Keratinocyte (primary cell): Measurements from ENCODE around the gene PRIMPOL. TPM values are rescaled to one million over a fixed set of nuclear protein-coding genes. Genes with fewer than 3 reads are reported as not detected.

Source experiments
- DNase-seq: peaks from one replicate; pipeline ENCODE4 v3.0.0-alpha.2; 2011; ENCODE audit warnings: low read depth, missing footprints, low spot score
- FAIRE-seq: peaks from 2 replicates; lab custom pipeline; 2011; peaks lifted over from hg19 to GRCh38; lab: Jason Lieb, UNC
- H2AFZ ChIP-seq: 2 replicates; pipeline ENCODE4 v1.6.0; 2012; ENCODE audit warnings: low read length, control low read depth, inconsistent platforms; ENCODE audit not compliant: control insufficient read depth
- H3K27ac ChIP-seq: 2 replicates; pipeline ENCODE4 v1.5.1; 2011; ENCODE audit warnings: low read length; ENCODE audit not compliant: control insufficient read depth, insufficient read depth
- H3K27me3 ChIP-seq: 3 replicates; pipeline ENCODE4 v1.6.0; 2011; ENCODE audit warnings: low read length; ENCODE audit not compliant: control insufficient read depth, insufficient read depth; ENCODE audit errors: extremely low read depth
- H3K36me3 ChIP-seq, 2 experiments: 2 replicates in 1 of 2; 3 replicates in 1 of 2; pipeline ENCODE4 v1.5.1; 2011; ENCODE audit warnings: low read length in 2 of 2, mild to moderate bottlenecking in 1 of 2; ENCODE audit not compliant: control insufficient read depth in 2 of 2, insufficient read depth in 2 of 2; ENCODE audit errors: extremely low read depth in 1 of 2
- H3K4me1 ChIP-seq: 3 replicates; pipeline ENCODE4 v1.5.1; 2011; ENCODE audit warnings: low read length; ENCODE audit not compliant: control insufficient read depth, insufficient read depth; ENCODE audit errors: extremely low read depth
- H3K4me2 ChIP-seq: 3 replicates; pipeline ENCODE4 v1.6.0; 2011; ENCODE audit warnings: low read depth, low read length; ENCODE audit not compliant: control insufficient read depth, insufficient read depth; ENCODE audit errors: extremely low read depth
- H3K4me3 ChIP-seq, 3 experiments: fragments of 200-600 bp in 1 of 3; sonication (generic) in 1 of 3; 2 replicates in 2 of 3; 3 replicates in 1 of 3; pipeline ENCODE4 v1.5.1; 2011 to 2016; ENCODE audit warnings: low read length in 3 of 3, mild to moderate bottlenecking in 3 of 3, control low read depth in 2 of 3, inconsistent platforms in 1 of 3, low read depth in 1 of 3, mixed read lengths in 1 of 3, mixed run types in 1 of 3, moderate library complexity in 1 of 3; ENCODE audit not compliant: control insufficient read depth in 2 of 3, insufficient read depth in 2 of 3; ENCODE audit errors: extremely low read depth in 1 of 3
- H3K79me2 ChIP-seq: 2 replicates; pipeline ENCODE4 v1.6.0; 2012; ENCODE audit warnings: low read length; ENCODE audit not compliant: control insufficient read depth, insufficient read depth
- H3K9ac ChIP-seq: 3 replicates; pipeline ENCODE4 v1.6.0; 2011; ENCODE audit warnings: low read length; ENCODE audit not compliant: control insufficient read depth, insufficient read depth; ENCODE audit errors: extremely low read depth
- H3K9me1 ChIP-seq: 3 replicates; pipeline ENCODE4 v1.6.0; 2011; ENCODE audit warnings: low read length; ENCODE audit not compliant: control insufficient read depth, insufficient read depth; ENCODE audit errors: extremely low read depth
- H3K9me3 ChIP-seq: 2 replicates; pipeline ENCODE4 v1.5.1; 2012; ENCODE audit warnings: low read depth, low read length; ENCODE audit not compliant: control insufficient read depth
- H4K20me1 ChIP-seq: 3 replicates; pipeline ENCODE4 v1.6.0; 2011; ENCODE audit warnings: low read length; ENCODE audit not compliant: control insufficient read depth, insufficient read depth; ENCODE audit errors: extremely low read depth
- CTCF ChIP-seq, 3 experiments: IDR thresholded peaks in 1 of 3; conservative IDR thresholded peaks in 1 of 3; optimal IDR thresholded peaks in 1 of 3; 2 replicates in 2 of 3; 3 replicates in 1 of 3; pipeline versions ENCODE3 to v1.5.1; 2011; ENCODE audit warnings: low read length in 3 of 3, mild to moderate bottlenecking in 3 of 3, moderate library complexity in 2 of 3, control low read depth in 1 of 3, inconsistent platforms in 1 of 3; ENCODE audit not compliant: insufficient read depth in 2 of 3; ENCODE audit errors: extremely low read depth in 1 of 3
- EZH2 ChIP-seq: IDR thresholded peaks from one replicate; pipeline ENCODE4 v1.6.1; 2012; ENCODE audit warnings: inconsistent platforms, mild to moderate bottlenecking, low read length, moderate library complexity
- dilution Hi-C: fragments of 300-500 bp; cut with MboI; formaldehyde crosslinking; loops from one replicate; pipeline ENCODE4 v1.7.0; 2020; ENCODE audit warnings: low sequenced_read_pairs; ENCODE audit not compliant: extremely low pct_ligation_motif_present
- polyA plus RNA-seq, 5 experiments: library from polyadenylated mRNA; depleted of rRNA in 3 of 5; stranded (reverse) in 3 of 5; stranded (forward) in 1 of 5; unstranded in 1 of 5; fragments of >200 nt; gene quantifications; 1 replicate in 1 of 5; 2 replicates in 3 of 5; 3 replicates in 1 of 5; pipeline versions ENCODE4 v1.2.1 to v1.2.3, GENCODE V29; 2011 to 2012; ENCODE audit warnings: missing spikeins in 2 of 5, low read depth in 1 of 5, low replicate concordance in 1 of 5

The PRIMPOL gene
- polyA plus RNA-seq, 1 donor (not counting 4 experiments of a cell fraction or from before 2014, with no cell fraction given) = 22.8 TPM

DNA sequence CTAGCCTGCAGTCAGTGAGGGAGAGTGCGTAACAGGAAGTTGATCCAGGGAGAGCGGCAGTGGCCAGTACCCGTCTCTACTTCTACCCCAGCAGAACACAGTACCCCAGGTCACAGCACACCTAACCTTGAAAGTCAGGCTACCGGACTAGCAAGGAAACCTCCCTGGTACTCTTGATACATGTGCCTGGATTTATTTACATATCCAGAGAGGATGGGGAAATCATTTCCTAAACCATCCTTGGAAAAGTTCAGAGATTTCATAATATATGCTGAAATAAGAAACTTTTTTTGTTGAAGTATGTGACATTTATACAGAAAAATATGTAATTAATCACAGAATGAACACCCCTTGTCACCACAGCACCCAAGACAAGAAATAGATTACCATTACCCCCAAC is 24.5 kb downstream of the PRIMPOL start:
- Histone ChIP-seq H3K27ac (no peak overlapping the region), H3K4me1 (peaks cover 9% of the 10 kb centered on the region), H4K20me1 (no peaks in the 10 kb centered on the region), H3K9me3 (no peaks in the 10 kb centered on the region), H3K9me1 (no peaks in the 10 kb centered on the region), H3K36me3 (peaks cover 7 to 19% of the 10 kb centered on the region in 2 experiments), H3K4me2 (no peak overlapping the region), H3K9ac (no peak overlapping the region), H3K27me3 (no peaks in the 10 kb centered on the region), H3K79me2 (no peaks in the 10 kb centered on the region), H2AFZ (no peak overlapping the region), H3K4me3 (no peak overlapping the region)
- no peak for FAIRE-seq
- no peak for TF ChIP-seq CTCF (optimal IDR thresholded peaks at IDR 0.05 in 1 of 3, IDR thresholded peaks at IDR 0.05 in 1 of 3, conservative IDR thresholded peaks at IDR 0.05 in 1 of 3; ENCODE audit: extremely low read depth in 1 of 3, insufficient read depth in 2 of 3, low read length in 3 of 3)
- DNase-seq = no peak
- dilution Hi-C loops = no loop called here

- H4K20me1 ChIP-seq = no peaks in the 10 kb centered on the region
- H3K27ac ChIP-seq = no peak overlapping the region
- no peak overlapping the region for H2AFZ ChIP-seq
- H3K4me3 ChIP-seq = no peak overlapping the region
- H3K9ac ChIP-seq = no peak overlapping the region
- DNase-seq (no peak), FAIRE-seq (no peak)
- no peaks in the 10 kb centered on the region for H3K27me3 ChIP-seq
- dilution Hi-C loops = no loop called here
- H3K9me1 ChIP-seq = no peaks in the 10 kb centered on the region
- peaks cover 7 to 11% of the 10 kb centered on the region in 2 experiments for H3K36me3 ChIP-seq
- TF ChIP-seq EZH2 = no peak
- no peak for TF ChIP-seq CTCF (optimal IDR thresholded peaks at IDR 0.05 in 1 of 3, IDR thresholded peaks at IDR 0.05 in 1 of 3, conservative IDR thresholded peaks at IDR 0.05 in 1 of 3; ENCODE audit: extremely low read depth in 1 of 3, insufficient read depth in 2 of 3, low read length in 3 of 3)
- H3K9me3 ChIP-seq = no peaks in the 10 kb centered on the region
- H3K79me2 ChIP-seq = no peaks in the 10 kb centered on the region
- peaks cover 9% of the 10 kb centered on the region for H3K4me1 ChIP-seq
- no peak overlapping the region for H3K4me2 ChIP-seq
These were observed 25.5 kb downstream of the PRIMPOL start for GRCh38 chr4:184675018-184675417.
